Measurements from ENCODE around the gene GNB1.

The GNB1 gene

DNA sequence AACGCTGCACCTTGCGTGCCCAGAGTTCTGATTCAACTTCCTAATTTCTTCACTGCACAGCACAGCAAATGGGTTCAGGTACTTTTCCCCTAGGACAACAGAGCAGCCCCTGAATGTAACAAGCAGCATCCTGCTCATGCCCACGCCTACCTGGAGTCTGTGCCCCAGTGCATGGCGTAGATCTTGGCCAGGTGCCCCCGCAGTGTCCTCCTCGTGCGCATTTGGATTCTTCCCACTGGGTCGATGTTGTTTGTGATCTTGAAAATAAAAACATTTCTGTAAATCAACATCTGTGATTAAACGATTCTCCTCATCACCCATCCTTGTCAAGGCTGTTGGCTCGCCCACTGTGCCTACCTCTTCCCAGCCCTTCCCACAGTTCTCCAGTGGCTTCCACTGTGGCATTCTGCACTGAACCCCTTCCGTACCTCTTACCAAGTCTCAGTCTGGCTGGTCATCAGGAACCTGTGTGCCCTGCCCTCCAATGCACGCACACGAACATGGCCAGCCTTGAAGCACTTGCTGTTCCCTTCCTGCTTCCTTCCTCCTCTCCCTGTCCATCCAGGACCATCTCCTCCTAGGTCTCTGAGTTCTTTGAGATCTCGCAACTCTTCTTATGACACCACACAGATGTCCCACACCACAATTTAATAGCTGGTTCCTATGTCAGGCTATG is 75.1 kb downstream of the GNB1 start:
- no peak for DNase-seq

DNA sequence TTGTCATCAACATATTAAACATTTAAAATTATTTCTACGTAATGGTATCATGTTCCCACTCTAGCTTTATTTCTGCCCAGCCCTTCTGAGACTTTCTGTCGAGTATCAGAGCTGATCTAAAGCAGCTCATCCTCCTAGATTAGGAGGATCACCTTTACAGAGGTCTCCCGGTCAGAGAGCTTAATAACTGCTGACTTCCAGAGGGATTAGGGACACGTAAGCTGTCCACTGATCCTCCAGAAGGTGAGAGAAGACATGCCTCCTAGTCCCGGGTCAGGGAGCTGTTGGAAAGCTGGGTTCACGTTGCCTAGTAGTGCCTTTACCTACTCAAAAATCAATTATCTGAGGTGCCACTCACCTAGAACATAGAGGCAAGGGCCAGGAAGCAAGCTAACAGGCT is 81.4 kb downstream of the GNB1 start:
- DNase-seq = no peak

DNA sequence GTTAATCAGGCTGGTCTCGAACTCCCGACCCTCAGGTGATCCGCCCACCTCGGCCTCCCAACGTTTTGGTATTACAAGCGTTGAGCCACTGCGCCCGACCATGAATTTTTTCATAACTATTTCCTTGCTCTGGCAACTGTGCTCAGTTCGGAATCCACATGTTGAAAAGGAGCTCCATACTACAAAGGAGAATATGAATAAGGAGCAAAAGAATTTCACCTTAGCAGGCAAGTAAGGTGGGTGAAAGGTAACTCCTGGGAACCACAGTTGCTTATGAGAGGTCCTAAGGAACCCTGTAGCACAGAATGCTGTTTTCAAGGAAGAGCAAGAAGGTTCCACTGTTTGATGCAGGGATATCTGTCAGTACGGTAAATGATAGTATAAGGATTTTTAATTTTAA is 82.7 kb downstream of the GNB1 start:
- DNase-seq = no peak

DNA sequence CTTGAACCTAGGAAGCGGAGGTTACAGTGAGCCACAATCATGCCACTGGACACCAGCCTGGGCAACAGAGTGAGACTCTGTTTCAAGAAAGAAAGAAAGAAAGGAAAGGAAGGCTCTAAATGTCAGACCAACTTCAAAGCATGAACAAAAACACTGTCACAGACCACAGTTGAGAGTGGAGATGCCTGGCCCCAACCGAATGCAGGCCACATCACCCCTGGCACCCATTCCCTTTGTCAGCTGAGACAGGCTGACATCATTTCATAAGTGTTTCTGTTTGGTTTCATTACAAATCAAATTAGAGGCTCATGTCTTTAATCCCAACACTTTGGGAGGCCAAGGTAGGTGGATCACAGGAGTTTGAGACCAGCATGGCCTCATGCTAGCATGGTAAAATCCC is 84.0 kb downstream of the GNB1 start:
- no peak for DNase-seq

DNA sequence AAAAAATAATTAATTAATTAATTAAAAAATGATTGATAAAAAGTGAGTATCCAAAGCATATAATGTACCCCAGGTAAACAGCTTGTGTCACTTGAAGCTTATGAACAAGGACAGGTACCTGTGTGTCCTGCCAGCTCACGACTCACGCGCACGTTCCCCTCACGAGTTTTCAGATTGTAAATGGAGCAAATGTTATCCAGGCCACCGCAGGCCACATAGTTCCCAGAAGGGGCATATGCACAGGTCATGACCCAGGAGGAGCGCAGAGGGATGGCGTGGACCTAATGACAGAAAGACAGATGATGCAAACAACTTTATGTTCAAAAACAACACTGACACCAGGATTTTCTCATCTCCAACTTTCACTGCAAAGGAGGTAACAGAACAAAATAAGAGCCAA is 86.6 kb downstream of the GNB1 start:
- no peak for DNase-seq

DNA sequence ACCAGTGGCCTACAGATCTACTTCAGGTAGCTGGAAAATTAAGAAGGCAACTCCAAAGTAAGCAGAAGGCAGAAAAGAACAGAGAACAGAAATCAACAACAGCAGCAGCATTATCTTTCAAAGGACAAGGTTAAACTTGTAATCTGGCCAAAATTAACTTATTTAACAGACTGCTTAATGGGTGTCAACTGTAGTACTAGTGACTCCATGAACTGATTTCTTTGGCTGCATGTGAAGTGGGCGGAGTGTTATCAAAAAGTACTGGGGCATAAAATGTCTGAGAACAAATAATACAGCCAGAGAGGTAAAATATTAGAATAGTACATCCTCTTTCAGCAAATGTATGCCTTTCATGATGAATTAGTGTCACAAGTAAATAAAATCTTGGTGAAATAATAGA is 88.0 kb downstream of the GNB1 start:
- DNase-seq = no peak

DNA sequence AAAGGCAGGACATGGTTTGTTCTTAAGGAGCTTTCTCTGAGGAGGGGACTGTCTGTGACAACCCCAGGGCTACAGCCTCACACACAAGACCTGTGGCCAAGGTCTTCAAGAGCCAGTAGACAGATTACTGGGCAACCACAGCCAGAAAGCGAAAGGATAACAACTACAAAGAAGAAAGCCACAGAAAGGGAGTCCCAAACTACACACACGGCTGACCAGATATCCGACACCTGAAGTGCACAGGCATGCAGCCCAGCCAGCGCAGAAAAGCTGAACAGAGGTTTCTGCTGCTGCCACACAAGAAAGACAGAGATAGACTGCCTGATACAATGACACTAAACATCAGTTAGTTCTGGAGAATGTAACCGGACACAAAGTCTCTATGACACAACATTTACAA is 91.2 kb downstream of the GNB1 start:
- no peak for DNase-seq

DNA sequence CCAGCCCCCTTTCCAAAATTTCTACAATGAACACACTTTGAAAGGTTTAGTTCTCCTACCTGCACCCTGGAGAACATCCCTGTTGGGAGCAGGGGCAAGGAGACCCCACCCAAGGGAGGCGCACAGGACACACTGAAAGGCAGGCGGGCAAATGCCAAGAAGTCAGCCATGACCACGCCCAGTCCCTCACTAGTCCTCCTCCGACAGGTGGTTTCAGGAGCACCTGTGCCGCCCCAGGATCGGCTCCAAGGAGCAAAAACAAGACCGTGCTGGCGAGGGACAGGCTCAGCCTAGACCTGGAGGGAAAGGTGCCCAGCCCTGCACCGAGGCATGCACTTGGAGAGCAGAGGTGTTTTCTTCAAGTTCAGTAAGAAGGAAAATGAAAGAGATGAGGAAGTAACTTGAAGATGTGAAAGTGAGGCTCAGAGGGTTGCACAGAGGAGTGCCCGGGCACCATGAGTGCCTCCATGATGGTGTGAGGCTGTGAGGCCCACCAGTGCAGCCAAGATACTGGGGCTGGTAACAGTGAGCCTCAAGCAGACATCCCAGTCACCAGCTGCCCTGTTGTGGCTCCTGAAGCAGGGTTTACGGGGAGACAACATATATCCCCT is 93.1 kb downstream of the GNB1 start:
- no peak for DNase-seq

DNA sequence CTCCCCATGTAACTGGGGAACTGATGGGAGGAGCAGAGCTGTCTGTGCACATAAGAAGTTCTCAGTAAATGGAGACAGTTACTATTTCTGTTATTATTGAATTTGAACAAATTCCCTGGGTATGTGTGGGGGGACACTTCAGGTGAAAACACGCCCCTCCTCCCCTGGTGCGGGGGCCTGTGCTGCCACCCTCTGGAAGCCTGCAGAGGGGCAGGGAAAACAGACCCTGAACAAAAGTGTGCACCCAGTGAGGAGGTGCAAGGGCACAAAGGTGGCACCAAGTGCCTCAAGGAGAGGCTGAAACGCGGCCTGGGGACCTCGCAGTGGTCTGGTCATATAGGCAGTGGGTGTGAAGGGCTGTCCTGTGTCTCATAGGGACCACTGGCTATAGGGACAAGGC is 94.4 kb downstream of the GNB1 start:
- DNase-seq = no peak

DNA sequence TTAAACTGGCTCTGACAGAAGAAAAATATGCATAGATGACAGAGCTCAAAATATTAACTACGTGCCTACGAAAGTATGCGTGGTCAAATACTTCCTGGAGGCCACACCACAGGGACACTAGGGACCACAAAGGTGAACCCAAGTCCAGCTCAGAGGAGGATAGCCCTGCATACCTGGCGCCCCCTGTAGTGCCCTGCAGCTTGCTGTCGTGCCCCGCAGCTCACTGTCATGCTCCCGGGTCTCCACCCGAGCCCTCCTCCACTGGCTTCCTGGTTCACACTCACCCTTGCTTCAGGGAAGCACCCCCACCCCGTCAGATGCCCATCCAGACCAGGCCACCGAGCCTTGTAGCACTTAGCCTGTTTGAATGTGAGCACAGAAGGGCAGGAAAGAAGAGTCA is 95.9 kb downstream of the GNB1 start:
- DNase-seq = no peak

DNA sequence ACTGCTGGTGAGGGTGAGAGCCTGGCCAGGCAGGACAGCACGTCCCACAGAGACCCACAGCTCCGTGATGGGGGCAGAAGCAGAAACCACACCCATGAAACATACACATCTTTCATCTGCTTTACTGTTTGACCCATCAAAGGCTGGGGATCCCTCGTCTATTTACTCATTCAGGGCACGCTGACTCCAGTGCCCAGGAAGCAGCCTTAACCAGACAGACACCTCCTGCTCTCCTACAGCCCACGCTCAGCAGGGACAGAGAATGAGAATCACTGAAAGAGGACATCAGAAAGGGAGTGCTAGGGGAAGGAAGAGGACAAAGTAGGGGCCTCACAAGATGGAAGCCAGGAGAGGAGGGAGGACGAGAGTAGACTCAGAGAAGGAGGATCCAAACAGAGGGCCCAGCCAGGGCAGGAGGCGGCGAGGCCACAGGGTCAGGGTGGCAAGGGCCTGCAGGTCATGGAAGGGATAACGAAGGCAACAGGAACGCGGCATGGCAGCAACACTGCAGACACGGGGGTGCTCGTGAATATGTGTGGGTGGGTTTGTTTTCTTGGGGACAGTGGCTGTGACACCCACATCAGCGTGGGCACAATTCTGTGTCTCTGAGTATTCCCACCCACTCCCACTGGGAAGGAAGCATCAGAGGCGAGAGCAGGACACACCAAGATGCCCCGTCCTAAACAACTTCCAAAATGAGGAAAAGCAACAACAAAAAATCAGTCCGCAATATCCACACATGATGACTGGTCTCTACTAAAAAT is 97.2 kb downstream of the GNB1 start:
- DNase-seq = no peak

DNA sequence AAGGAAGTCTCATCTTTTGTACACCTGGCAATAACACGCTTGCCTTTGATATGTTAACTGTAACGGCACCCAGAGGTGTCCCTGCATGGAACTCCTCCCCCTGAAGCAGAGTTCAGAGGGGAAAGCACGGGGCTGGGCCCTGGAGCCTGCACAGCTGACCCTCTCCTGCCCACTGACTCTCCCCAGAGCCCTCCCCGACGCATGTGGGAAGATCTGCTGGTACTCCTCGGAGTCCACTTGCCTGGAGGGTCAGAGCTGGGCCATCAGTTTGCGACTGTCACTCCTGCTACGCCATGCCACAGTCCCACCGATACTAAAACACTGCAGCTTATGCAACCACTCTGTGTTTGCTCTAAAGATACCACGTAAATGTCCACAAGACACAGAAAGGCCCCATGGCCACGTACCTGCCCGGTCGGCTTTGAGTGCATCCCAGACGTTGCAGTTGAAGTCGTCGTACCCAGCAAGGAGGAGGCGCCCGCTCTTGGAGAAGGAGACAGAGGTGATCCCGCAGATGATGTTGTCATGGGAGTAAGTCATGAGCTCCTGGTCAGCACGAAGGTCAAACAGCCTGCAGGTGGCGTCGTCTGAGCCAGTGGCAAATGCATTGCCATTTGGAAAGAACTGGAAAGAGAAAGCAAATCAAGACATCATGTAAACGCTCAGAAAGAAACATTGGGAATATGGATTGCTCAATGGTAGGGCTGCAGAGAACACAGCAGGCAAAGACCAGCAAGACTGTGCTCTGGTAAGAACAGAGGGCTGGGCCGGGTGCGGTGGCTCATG is 102.0 kb downstream of the GNB1 start:
- DNase-seq = no peak

DNA sequence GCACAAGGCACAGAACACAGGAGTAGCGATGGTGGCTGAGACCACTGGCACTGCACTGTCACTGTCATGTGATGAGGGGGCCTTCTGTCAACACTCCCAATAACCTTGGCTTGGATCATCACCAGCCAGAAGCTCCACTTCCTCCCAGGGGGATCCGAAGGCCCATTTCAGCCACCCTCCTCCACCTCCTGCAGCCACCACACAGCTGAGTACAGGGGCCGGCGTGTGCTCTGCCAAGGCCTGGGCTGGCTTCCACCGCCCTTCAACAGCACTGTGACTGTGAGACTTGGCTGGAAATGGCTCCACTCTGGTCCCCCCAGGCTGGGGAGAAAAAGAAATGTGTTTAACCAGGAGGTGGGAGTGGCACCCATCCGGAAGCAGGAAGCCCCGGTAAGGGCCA is 102.8 kb downstream of the GNB1 start:
- DNase-seq = no peak

DNA sequence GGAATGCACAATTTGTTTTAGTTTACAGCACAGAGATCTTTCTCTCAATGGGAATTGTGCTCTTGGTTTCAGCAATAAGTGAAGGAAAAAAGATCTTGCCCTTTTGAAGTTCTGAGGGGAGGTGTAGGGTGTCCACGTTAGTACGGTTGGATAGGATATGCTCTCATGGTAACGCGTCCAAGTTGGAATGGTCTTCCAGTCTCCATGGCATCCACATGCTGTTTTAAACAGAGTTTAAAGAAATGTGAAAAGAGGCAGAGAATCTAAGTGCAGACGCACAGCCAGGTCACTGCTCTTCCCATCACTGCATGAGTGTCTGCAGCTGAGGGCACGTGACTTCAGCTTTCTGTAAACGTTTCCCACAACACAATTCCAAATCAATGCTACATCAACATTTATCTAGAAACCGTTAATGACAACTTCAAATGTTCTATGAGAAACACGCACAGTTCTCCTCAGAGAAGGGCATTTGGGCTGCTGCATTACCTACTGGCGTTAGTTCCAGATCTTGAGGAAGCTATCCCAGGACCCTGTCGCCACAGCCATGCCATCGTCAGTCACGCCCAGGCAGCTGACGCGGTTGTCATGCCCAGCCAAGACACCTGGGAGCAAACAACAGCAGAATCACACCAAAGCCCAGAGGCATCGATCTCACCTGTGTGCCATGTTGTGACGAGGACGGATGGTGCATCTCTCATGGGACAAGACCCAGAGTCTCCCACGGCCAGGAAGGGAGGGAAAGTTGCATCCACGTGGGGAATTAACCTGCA is 103.9 kb downstream of the GNB1 start:
- DNase-seq = no peak

DNA sequence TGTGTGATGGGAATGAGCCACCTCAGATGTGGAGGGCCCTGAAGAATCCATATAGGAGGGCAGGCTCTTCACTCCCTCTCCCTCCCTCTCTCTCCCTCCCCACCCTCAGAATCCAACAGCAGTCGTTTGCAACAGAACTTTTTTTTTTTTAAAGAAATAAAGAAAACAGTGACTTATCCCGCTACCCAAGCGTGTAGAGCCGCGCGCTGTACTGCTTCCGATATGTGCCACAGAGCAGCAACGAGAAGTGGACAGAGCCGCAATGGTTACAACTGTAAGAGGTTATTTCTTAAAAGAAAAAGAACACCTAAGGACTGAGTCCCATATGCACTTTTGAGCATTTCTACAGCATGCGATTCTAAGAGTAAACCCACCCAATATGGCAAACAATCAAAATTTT is 105.2 kb downstream of the GNB1 start:
- DNase-seq = no peak

DNA sequence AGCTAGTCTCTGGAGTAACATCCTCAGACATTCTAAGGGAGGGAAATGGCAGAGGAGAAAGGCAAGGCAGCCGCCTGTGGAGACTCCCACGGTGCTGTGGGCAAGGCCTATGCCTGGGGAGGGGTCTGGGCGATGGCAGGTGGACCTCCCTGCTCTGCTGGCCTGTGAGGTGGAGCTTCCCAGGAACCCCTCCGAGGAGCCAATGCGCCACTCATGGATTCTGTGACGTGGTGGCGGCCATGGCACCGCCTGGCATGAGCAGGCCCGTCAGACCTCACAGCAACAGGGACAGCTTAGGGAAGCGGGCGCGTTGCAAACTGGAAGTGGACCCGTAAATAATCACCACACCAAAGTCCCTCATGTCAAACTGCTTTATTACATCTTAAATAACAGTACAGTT is 106.0 kb downstream of the GNB1 start:
- DNase-seq = no peak

DNA sequence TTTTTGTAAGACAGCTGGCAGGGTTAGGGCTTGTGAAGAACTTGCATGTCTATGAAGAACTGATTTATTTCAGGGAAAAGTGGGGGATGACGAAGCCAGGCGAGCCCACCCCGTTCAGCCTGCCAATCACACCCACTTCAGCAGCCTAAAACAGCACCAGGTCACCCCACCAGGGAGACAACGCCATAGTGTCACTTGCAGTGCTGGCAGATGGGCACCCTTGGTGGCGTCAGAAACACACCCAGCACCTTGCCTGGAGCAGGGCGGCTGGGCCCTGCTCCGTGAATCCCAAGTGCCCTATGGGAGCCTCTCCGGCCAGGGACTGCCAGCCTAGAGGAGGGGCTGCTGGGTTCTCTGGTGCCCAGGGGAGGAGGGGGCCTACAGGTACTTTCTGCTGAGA is 107.6 kb downstream of the GNB1 start:
- no peak for DNase-seq

DNA sequence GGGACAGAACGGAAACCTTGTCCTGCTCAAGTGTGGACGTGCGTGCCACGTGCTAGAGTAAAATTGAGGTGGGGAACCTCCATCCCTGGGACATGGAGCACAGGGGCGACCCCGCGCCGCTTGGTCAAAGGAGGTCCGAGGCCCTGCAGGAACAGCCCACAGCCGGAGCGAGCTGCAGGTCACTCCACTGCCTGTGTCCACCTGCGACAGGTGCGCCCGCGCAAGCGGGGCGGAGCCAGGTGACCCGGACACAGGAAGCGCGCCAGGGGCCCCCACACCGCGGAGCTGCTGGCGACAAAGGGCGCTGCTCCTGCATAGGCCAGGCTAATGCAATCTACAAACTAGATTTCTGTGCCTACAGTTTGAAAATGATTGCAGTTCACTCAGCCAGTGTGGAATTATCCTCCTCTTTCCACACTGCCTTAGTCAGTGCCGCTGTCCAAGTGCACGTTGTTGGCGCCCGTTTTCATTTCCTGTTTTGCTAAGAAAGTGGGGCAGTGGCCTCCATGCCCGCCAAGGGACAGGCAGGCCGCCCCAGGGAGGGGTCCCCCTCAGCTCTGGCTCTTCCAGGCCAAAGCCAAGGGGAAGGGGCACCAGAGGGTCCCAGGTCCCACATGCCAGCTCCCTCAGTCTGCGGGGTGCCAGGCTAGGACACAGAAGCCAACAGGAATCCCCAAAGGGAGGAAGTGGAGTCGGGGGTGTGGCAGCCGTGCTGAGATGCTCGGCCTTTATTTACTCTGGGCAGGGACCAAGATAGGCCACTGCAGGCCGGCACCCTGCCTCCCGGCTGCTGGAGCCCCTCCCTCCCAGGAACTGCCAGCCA is 108.3 kb downstream of the GNB1 start:
- no peak for DNase-seq

DNA sequence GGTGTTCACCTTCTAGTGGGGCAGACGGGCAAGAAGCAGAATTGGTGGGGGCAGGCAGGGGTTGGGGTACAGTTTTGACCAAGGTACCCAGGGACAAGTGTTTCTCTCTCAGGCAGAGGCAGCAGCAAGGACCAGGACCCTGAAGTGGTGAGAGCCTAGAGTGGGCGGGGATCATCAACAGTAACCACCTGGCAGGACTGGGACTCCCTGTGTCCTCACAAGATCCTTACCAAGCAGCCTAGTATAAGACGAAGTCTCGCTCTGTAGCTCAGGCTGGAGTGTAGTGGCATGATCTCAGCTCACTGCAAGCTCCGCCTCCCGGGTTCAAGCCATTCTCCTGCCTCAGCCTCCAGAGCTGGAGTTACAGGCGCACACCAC is 109.4 kb downstream of the GNB1 start:
- DNase-seq = no peak

DNA sequence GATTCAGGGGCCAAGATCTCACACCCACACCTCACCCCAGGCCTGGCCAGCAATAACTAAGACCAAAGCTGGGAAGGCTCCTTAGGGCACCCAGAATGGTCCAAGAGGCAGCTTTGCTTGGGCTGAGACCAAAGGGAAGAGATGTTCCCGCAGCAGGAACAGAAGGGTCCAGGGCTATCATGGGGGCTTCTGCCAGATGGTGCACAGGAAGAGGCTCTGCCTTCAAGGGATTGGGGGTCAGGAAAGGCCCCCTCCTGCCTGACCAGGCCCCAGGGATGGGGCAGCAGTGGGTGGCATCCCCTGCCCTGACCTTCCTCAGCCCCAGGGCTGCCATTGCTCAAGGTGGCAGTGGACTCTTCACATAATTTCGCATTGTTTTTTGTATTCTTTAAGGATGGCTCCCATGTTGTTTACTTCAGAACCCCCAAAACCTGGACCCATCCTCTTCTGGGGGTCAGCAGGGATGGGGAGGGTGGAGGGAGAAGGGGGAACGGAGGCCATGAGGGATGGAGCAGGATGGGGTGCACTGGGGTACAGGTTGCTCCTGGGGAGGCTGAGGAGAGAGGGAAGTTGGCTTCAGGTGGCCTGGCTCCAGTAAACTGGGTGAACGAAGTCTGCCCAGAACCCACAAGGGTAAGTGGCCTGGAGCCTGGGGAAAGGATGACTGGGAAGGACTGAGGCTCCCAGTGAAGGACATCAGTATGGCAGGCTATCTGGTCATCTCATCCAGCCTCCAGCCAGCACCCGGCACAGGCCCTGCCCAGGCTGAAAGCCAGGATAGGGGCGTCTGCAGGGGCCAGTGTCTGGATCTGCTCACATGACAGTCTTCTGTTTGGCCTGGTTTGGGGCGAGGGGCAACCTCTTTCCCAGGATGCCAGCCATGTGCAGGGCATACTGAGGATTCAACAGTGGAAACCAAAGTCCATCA is 110.0 kb downstream of the GNB1 start:
- no peak for DNase-seq

Data from stimulated activated CD4-positive, alpha-beta T cell treated with anti-CD3 and anti-CD28 coated beads, Interleukin-4, amount 100 ng/mL, for 4 hours (primary cell).